Loucy (cell line): ENCODE data around the gene GFI1.

Experiments used
- H2AFZ ChIP-seq: fragments of 200-600 bp; sonication (generic); 2 replicates; pipeline ENCODE4 v1.6.0; 2016; ENCODE audit warnings: antibody characterized with exemption, mild to moderate bottlenecking, low read length, moderate library complexity
- H3F3A ChIP-seq: fragments of 200-600 bp; 2 replicates; pipeline ENCODE4 v1.6.0; 2016; ENCODE audit warnings: antibody characterized with exemption, low read depth, mild to moderate bottlenecking
- H3K27me3 ChIP-seq: fragments of 200-600 bp; sonication (generic); 2 replicates; pipeline ENCODE4 v1.6.1; 2014; ENCODE audit warnings: low read length, mild to moderate bottlenecking; ENCODE audit not compliant: insufficient read depth, poor library complexity, severe bottlenecking
- H3K36me3 ChIP-seq: fragments of 200-600 bp; sonication (generic); 2 replicates; pipeline ENCODE4 v1.6.1; 2016; ENCODE audit warnings: low read length; ENCODE audit not compliant: insufficient read depth
- H3K4me1 ChIP-seq: fragments of 200-600 bp; sonication (generic); 2 replicates; pipeline ENCODE4 v1.5.1; 2014; ENCODE audit warnings: low read length, mild to moderate bottlenecking; ENCODE audit not compliant: insufficient read depth, poor library complexity, severe bottlenecking
- H3K4me2 ChIP-seq: fragments of 200-600 bp; sonication (generic); 2 replicates; pipeline ENCODE4 v1.6.0; 2014; ENCODE audit warnings: antibody characterized with exemption, low read length, low read depth, mild to moderate bottlenecking; ENCODE audit not compliant: poor library complexity, severe bottlenecking
- H3K4me3 ChIP-seq: fragments of 200-600 bp; sonication (generic); 2 replicates; pipeline ENCODE4 v1.5.1; 2014; ENCODE audit warnings: low read length, mild to moderate bottlenecking, mixed read lengths; ENCODE audit not compliant: poor library complexity, severe bottlenecking
- H3K79me2 ChIP-seq: fragments of 200-600 bp; sonication (generic); 2 replicates; pipeline ENCODE4 v1.6.1; 2014; ENCODE audit warnings: low read length; ENCODE audit not compliant: insufficient read depth
- H3K9ac ChIP-seq: fragments of 200-600 bp; sonication (generic); 2 replicates; pipeline ENCODE4 v1.6.0; 2014; ENCODE audit warnings: mild to moderate bottlenecking, low read depth, low read length, moderate library complexity; ENCODE audit not compliant: poor library complexity, severe bottlenecking
- H3K9me2 ChIP-seq: fragments of 200-600 bp; sonication (generic); replicated peaks from 2 replicates; pipeline ENCODE4 v1.6.1; 2016; ENCODE audit warnings: low read depth, low read length, mixed read lengths
- H3K9me3 ChIP-seq: fragments of 200-600 bp; sonication (generic); 2 replicates; pipeline ENCODE4 v1.6.1; 2014; ENCODE audit warnings: mild to moderate bottlenecking, antibody characterized with exemption, low read length, low read depth; ENCODE audit not compliant: insufficient read depth
- H4K20me1 ChIP-seq: fragments of 200-600 bp; sonication (generic); 2 replicates; pipeline ENCODE4 v1.6.0; 2014; ENCODE audit warnings: antibody characterized with exemption, low read length, mild to moderate bottlenecking; ENCODE audit not compliant: insufficient read depth, poor library complexity, severe bottlenecking
- CTCF ChIP-seq: fragments of 200-600 bp; sonication (generic); conservative IDR thresholded peaks from 2 replicates; pipeline ENCODE4 v1.5.1; 2014; ENCODE audit warnings: mild to moderate bottlenecking, antibody characterized with exemption, low read length
- EZH2phosphoT487 ChIP-seq: fragments of 200-600 bp; IDR thresholded peaks from 2 replicates; pipeline ENCODE4 v1.6.1; 2018; ENCODE audit warnings: antibody characterized with exemption, mild to moderate bottlenecking, moderate library complexity, borderline replicate concordance

Gene GFI1

GRCh38 chr1:92470216-92470615 lies 16.5 kb downstream of the GFI1 start:
- H3K9ac ChIP-seq = no peak overlapping the region
- no peak for TF ChIP-seq CTCF
- TF ChIP-seq EZH2phosphoT487 = no peak
- no peaks in the 10 kb centered on the region for H3K36me3 ChIP-seq
- H3F3A ChIP-seq = no peaks in the 10 kb centered on the region
- peaks cover 21% of the 10 kb centered on the region for H3K4me1 ChIP-seq
- no peak overlapping the region for H2AFZ ChIP-seq
- no peak overlapping the region for H3K4me2 ChIP-seq
- no peaks in the 10 kb centered on the region for H3K9me3 ChIP-seq
- no peak overlapping the region for H3K4me3 ChIP-seq
- no peaks in the 10 kb centered on the region for H3K9me2 ChIP-seq
- no peaks in the 10 kb centered on the region for H3K27me3 ChIP-seq
- H4K20me1 ChIP-seq = no peaks in the 10 kb centered on the region
- no peaks in the 10 kb centered on the region for H3K79me2 ChIP-seq

- no peak for TF ChIP-seq CTCF
- no peak for TF ChIP-seq EZH2phosphoT487
- Histone ChIP-seq H3K4me1 (peaks cover 34% of the 10 kb centered on the region), H3F3A (no peaks in the 10 kb centered on the region), H3K4me3 (no peak overlapping the region), H3K36me3 (no peaks in the 10 kb centered on the region), H3K9me3 (no peaks in the 10 kb centered on the region), H3K9ac (no peak overlapping the region), H3K79me2 (no peaks in the 10 kb centered on the region), H3K27me3 (no peaks in the 10 kb centered on the region), H4K20me1 (no peaks in the 10 kb centered on the region), H3K9me2 (no peaks in the 10 kb centered on the region), H3K4me2 (no peak overlapping the region), H2AFZ (peak overlapping the region; percentile 66)
Measured at GRCh38 chr1:92466683-92467352, 19.9 kb downstream of the GFI1 start.

GRCh38 chr1:92465256-92465647 lies 21.5 kb downstream of the GFI1 start:
- H3F3A ChIP-seq = no peaks in the 10 kb centered on the region
- no peaks in the 10 kb centered on the region for H3K9me3 ChIP-seq
- H3K27me3 ChIP-seq = no peaks in the 10 kb centered on the region
- H3K79me2 ChIP-seq = no peaks in the 10 kb centered on the region
- H3K36me3 ChIP-seq = no peaks in the 10 kb centered on the region
- H3K9ac ChIP-seq = no peak overlapping the region
- no peak overlapping the region for H3K4me3 ChIP-seq
- H3K9me2 ChIP-seq = no peaks in the 10 kb centered on the region
- H3K4me1 ChIP-seq = peaks cover 49% of the 10 kb centered on the region
- H4K20me1 ChIP-seq = no peaks in the 10 kb centered on the region
- no peak for TF ChIP-seq EZH2phosphoT487
- no peak for TF ChIP-seq CTCF
- H3K4me2 ChIP-seq = no peak overlapping the region
- peak overlapping the region; percentile 23; the same call in 1 of the 2 replicates for H2AFZ ChIP-seq
